K562 (cell line): ENCODE results near the gene HERC3. TPM values are rescaled to one million over a fixed set of nuclear protein-coding genes. Genes with fewer than 3 reads are reported as not detected.

Experiments
- ATAC-seq: fragments of 200-7000 bp; cut with Tn5 transposase; 3 replicates; pipeline ENCODE4 v1.9.1; 2020; ENCODE audit warnings: moderate library complexity
- BruUV-seq: library from RNA; stranded (reverse); fragments of 400-500 nt; replicated peaks from 2 replicates; lab custom pipeline; 2021; lab: Mats Ljungman, UMichigan
- CTCF ChIA-PET: fragments of 300-600 bp; formaldehyde crosslinking; extraction: SDS; loops from one replicate; lab custom pipeline; 2021; ENCODE audit warnings: low intra/inter-chr PET ratio; lab: Yijun Ruan, JAX
- POLR2A ChIA-PET: fragments of 300-600, 350-650 bp; sonication (Branson Sonifier 250); formaldehyde crosslinking; extraction: SDS; loops from one replicate; lab custom pipeline; 2021; ENCODE audit warnings: antibody characterized with exemption, inconsistent platforms; lab: Yijun Ruan, JAX
- DNase-seq, 4 experiments: peaks; one replicate each; pipeline versions ENCODE4 v3.0.0 to v3.0.0-alpha.2; 2011 to 2018; ENCODE audit warnings: low spot score in 3 of 4, mixed read lengths in 3 of 4; ENCODE audit errors: extremely low read depth in 1 of 4
- FAIRE-seq: peaks from 2 replicates; lab custom pipeline; 2011; peaks lifted over from hg19 to GRCh38; lab: Jason Lieb, UNC
- H2AFZ ChIP-seq: 2 replicates; pipeline ENCODE4 v1.6.0; 2011; ENCODE audit warnings: low read depth, low read length, control low read depth, inconsistent platforms
- H3K27ac ChIP-seq: fragments of 200-600 bp; 3 replicates; pipeline ENCODE4 v1.8.0; 2011; ENCODE audit warnings: low read depth, mild to moderate bottlenecking, control low read depth, inconsistent platforms, low read length, moderate library complexity, mixed read lengths; ENCODE audit errors: extremely low read depth
- H3K27me3 ChIP-seq, 2 experiments: fragments of 300-600 bp in 1 of 2; 2 replicates in 1 of 2; 3 replicates in 1 of 2; pipeline versions ENCODE4 v1.6.0 to v1.8.0; 2011; ENCODE audit warnings: inconsistent platforms in 2 of 2, low read length in 2 of 2, mild to moderate bottlenecking in 1 of 2, mixed read lengths in 1 of 2, moderate library complexity in 1 of 2; ENCODE audit not compliant: control insufficient read depth in 2 of 2, insufficient read depth in 2 of 2
- H3K36me3 ChIP-seq: fragments of 300-600 bp; 3 replicates; pipeline ENCODE4 v1.8.0; 2011; ENCODE audit warnings: mild to moderate bottlenecking, low read length, inconsistent platforms; ENCODE audit not compliant: control insufficient read depth, insufficient read depth
- H3K4me1 ChIP-seq, 2 experiments: fragments of 200-600 bp in 1 of 2; replicated peaks in 1 of 2; 2 replicates in 1 of 2; 3 replicates in 1 of 2; pipeline versions ENCODE4 v1.5.1 to v1.8.0; 2011; ENCODE audit warnings: inconsistent platforms in 2 of 2, low read length in 2 of 2, mild to moderate bottlenecking in 1 of 2, mixed read lengths in 1 of 2, moderate library complexity in 1 of 2; ENCODE audit not compliant: control insufficient read depth in 2 of 2, insufficient read depth in 2 of 2
- H3K4me2 ChIP-seq: 2 replicates; pipeline ENCODE4 v1.6.1; 2011; ENCODE audit warnings: low read length, control low read depth, inconsistent platforms, mixed read lengths; ENCODE audit not compliant: insufficient read depth
- H3K4me3 ChIP-seq: fragments of 200-600 bp; sonication (generic), shearing (Covaris generic); 2 replicates; pipeline ENCODE4 v1.5.1; 2016; ENCODE audit warnings: control low read depth, inconsistent platforms
- H3K79me2 ChIP-seq: fragments of 200-600 bp; 3 replicates; pipeline ENCODE4 v1.8.0; 2011; ENCODE audit warnings: low read length, inconsistent platforms; ENCODE audit not compliant: control insufficient read depth, insufficient read depth
- H3K9ac ChIP-seq, 2 experiments: 2 replicates each; pipeline versions ENCODE4 v1.6.0 to v1.6.1; 2011; ENCODE audit warnings: low read depth in 2 of 2, low read length in 2 of 2, control low read depth in 1 of 2, inconsistent platforms in 1 of 2, mild to moderate bottlenecking in 1 of 2, mixed read lengths in 1 of 2; ENCODE audit not compliant: insufficient read depth in 1 of 2
- H3K9me1 ChIP-seq: one replicate; pipeline ENCODE4 v1.6.0; 2011; ENCODE audit warnings: inconsistent platforms, mild to moderate bottlenecking, low read length, moderate library complexity; ENCODE audit not compliant: control insufficient read depth, insufficient read depth
- H3K9me3 ChIP-seq: replicated peaks from 2 replicates; pipeline ENCODE4 v1.5.1; 2011; ENCODE audit warnings: low read depth, low read length, inconsistent platforms; ENCODE audit not compliant: control insufficient read depth, insufficient read depth
- H4K20me1 ChIP-seq: replicated peaks from 2 replicates; pipeline ENCODE4 v1.6.1; 2011; ENCODE audit warnings: low read length, inconsistent platforms, mixed read lengths; ENCODE audit not compliant: control insufficient read depth, insufficient read depth
- AFF4 ChIP-seq: sonication (generic); formaldehyde crosslinking; IDR thresholded peaks from 2 replicates; pipeline ENCODE4 v1.8.0; 2023; ENCODE audit warnings: mild to moderate bottlenecking, missing genetic modification reagents
- GTF2A2 ChIP-seq: IDR thresholded peaks from 2 replicates; pipeline ENCODE4 v1.6.1; 2016; ENCODE audit warnings: mild to moderate bottlenecking, missing genetic modification characterization, missing compliant biosample characterization
- GTF3C2 ChIP-seq: IDR thresholded peaks from 3 replicates; pipeline ENCODE4 v1.6.1; 2011; ENCODE audit warnings: borderline replicate concordance, mild to moderate bottlenecking, moderate library complexity; ENCODE audit not compliant: insufficient read length; ENCODE audit errors: extremely low read depth
- KLF13 ChIP-seq: fragments of 450-650 bp; IDR thresholded peaks from 2 replicates; pipeline ENCODE4 v1.6.1; 2016; ENCODE audit warnings: missing genetic modification characterization, low read depth, mild to moderate bottlenecking, missing compliant biosample characterization, moderate library complexity, borderline replicate concordance
- LCOR ChIP-seq: sonication (generic); formaldehyde crosslinking; IDR thresholded peaks from 2 replicates; pipeline ENCODE4 v1.8.0; 2022; ENCODE audit warnings: mild to moderate bottlenecking, missing genetic modification reagents
- MNT ChIP-seq, 2 experiments: fragments of 450-650 bp; conservative IDR thresholded peaks; 2 replicates each; pipeline ENCODE4 v1.6.1; 2017; ENCODE audit warnings: mild to moderate bottlenecking in 2 of 2, moderate library complexity in 2 of 2
- SMAD3 ChIP-seq: fragments of 450-650 bp; formaldehyde crosslinking; conservative IDR thresholded peaks from 2 replicates; pipeline ENCODE4 v1.4.0; 2020; ENCODE audit warnings: mild to moderate bottlenecking
- SP2 ChIP-seq: IDR thresholded peaks from 2 replicates; pipeline ENCODE4 v1.6.1; 2011; ENCODE audit warnings: mild to moderate bottlenecking, low read depth, low read length, moderate library complexity; ENCODE audit not compliant: poor library complexity, severe bottlenecking; ENCODE audit errors: extremely low read depth
- ZKSCAN1 ChIP-seq: fragments of 150-350 bp; IDR thresholded peaks from 2 replicates; pipeline ENCODE4 v1.6.1; 2016; ENCODE audit warnings: low read depth, low read length
- ZNF165 ChIP-seq: fragments of 250-450 bp; sonication (Bioruptor Pico); IDR thresholded peaks from 2 replicates; pipeline ENCODE4 v1.4.0; 2020; ENCODE audit warnings: borderline replicate concordance
- ZNF311 ChIP-seq: fragments of 250-450 bp; sonication (Bioruptor Pico); IDR thresholded peaks from 2 replicates; pipeline ENCODE4 v1.4.0; 2020; ENCODE audit warnings: mild to moderate bottlenecking, moderate library complexity
- in situ Hi-C: fragments of 300-500 bp; cut with MboI; formaldehyde crosslinking; loops from 4 replicates; pipeline ENCODE4 v1.15.0; 2018; ENCODE audit warnings: inconsistent platforms, mixed read lengths
- intact Hi-C: fragments of 100-400 bp; cut with micrococcal nuclease; formaldehyde crosslinking; loops from 2 replicates; pipeline ENCODE4 v1.14.2; 2022
- polyA plus RNA-seq, 8 experiments: library from polyadenylated mRNA; depleted of rRNA in 4 of 8; stranded (reverse) in 5 of 8; unstranded in 3 of 8; fragments of >200 nt; fragmentation: Nextera tagmentation in 2 of 8; fragmentation: Illumina TruSeq in 1 of 8; extraction: Ambion mirVana in 2 of 8; extraction: Trizol in 1 of 8; gene quantifications; 2 replicates each; pipeline versions ENCODE4 v1.2.1 to v1.2.3, GENCODE V29; 2011 to 2014; ENCODE audit warnings: inconsistent platforms in 1 of 8, missing spikeins in 1 of 8
- total RNA-seq, 7 experiments: library from RNA; depleted of rRNA in 6 of 7; stranded (reverse); fragments of >200 nt in 6 of 7; fragmentation: Illumina TruSeq in 2 of 7; extraction: Trizol in 2 of 7; gene quantifications; 2 replicates each; pipeline versions ENCODE4 v1.2.1 to v1.2.3, GENCODE V29; 2011 to 2021; ENCODE audit warnings: low replicate concordance in 1 of 7

HERC3 gene
- total and polyA plus RNA-seq, 9 of the 15 experiments (the other 6 are each of a cell fraction or from before 2014, with no cell fraction given), result 1.8 to 13.1 (median 7.6) TPM

GRCh38 chr4:88705223-88705622 is 112.9 kb downstream of the HERC3 start:
- Histone ChIP-seq H3K27ac (no peak overlapping the region), H3K9me3 (no peaks in the 10 kb centered on the region), H3K4me3 (no peak overlapping the region), H2AFZ (no peak overlapping the region), H3K79me2 (no peaks in the 10 kb centered on the region), H3K4me1 (no peaks in the 10 kb centered on the region; a peak in 1 of 5 replicates), H3K9me1 (no peaks in the 10 kb centered on the region), H3K4me2 (no peak overlapping the region), H3K27me3 (no peaks in the 10 kb centered on the region), H3K9ac (no peak overlapping the region), H3K36me3 (no peaks in the 10 kb centered on the region), H4K20me1 (no peaks in the 10 kb centered on the region)
- FAIRE-seq (no peak), ATAC-seq (no peak), DNase-seq (no peak)
- intact Hi-C loops, result loop anchor here (5.0 kb wide), 1 partner anchor 87 kb away; no protein-coding TSS in a partner anchor
- in situ Hi-C loops, result no loop called here
- no TSS peak for BruUV-seq
- POLR2A ChIA-PET, result no interaction called here
- CTCF ChIA-PET, result no interaction called here
- TF ChIP-seq GTF2A2 (tag), result no peak
- TF ChIP-seq GTF3C2, result no peak
- no peak for TF ChIP-seq ZKSCAN1
- TF ChIP-seq MNT (conservative IDR thresholded peaks at IDR 0.05), result no peak
- TF ChIP-seq SMAD3, result no peak
- no peak for TF ChIP-seq ZNF165 (CRISPR knock-in tag)
- TF ChIP-seq SP2, result no peak
- TF ChIP-seq AFF4 (CRISPR knock-in tag), result no peak
- no peak for TF ChIP-seq KLF13
- TF ChIP-seq ZNF311 (CRISPR knock-in tag), result no peak
- no peak for TF ChIP-seq LCOR (CRISPR knock-in tag)
